HG03039 (cell line): Measurements from ENCODE around the gene KLK4.

ENCODE experiments used
- ATAC-seq: cut with Tn5 transposase; IDR thresholded peaks from one replicate; pipeline ENCODE4 v1.9.1; 2021; ENCODE audit warnings: mild to moderate bottlenecking, moderate library complexity; ENCODE audit not compliant: unreplicated experiment

The KLK4 gene, protein sequence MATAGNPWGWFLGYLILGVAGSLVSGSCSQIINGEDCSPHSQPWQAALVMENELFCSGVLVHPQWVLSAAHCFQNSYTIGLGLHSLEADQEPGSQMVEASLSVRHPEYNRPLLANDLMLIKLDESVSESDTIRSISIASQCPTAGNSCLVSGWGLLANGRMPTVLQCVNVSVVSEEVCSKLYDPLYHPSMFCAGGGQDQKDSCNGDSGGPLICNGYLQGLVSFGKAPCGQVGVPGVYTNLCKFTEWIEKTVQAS

GRCh38 chr19:50911206-50912101 lies at the start of gene KLK4:
Gene KLK4, minus strand, starts transcription at chr19:50911395. Its CDS starts 657 bp downstream, at chr19:50910738.
- no peak for ATAC-seq

- no peak for ATAC-seq
Measured at GRCh38 chr19:50959731-50960500, 48.7 kb upstream of the KLK4 start.

DNA sequence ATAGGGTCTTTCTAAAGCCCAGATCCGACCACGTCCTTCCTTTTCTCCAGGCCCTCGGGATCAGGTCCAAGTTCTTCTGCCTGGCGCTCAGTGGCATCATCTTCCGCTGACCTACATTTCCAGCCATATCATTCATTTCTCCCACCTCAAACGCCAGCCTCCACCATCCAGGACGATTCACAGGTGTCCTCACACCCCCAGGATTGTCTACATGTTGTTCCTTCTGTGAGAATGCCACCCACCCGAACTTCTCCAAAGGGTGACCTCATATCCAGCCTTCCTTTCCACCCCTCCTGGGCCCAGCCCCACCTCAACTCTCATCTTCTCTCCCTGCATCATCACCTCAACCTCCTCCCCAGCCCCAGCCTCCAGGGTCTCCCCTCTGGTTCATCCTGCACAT lies 46.4 kb upstream of the KLK4 start:
- ATAC-seq: no peak

DNA sequence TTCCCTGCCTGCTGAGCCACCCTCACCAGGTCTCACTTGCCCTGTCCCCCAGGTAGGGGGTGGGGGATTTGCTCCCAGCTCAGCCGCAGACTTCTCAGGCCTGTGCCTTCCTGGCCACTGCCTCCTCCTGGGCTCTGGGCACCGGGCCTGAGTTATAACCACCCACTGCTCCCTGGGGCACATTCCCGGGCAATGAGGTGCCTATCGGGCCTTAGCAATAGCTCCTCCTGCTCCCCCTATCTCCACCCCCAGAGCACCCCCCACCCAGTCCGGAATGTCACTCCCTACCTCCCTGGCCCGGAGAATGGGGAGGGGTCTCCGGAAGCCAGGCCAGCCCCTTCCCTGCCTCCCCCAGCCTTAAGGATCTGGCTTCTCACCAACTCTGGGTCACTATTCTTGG lies 41.7 kb upstream of the KLK4 start, which contains the start of gene KLK5:
TSS of gene KLK5 (minus strand) at position 129 of the 400 bp plus-strand sequence. CDS start 381 bp downstream, outside the sequence.
- no peak for ATAC-seq

DNA sequence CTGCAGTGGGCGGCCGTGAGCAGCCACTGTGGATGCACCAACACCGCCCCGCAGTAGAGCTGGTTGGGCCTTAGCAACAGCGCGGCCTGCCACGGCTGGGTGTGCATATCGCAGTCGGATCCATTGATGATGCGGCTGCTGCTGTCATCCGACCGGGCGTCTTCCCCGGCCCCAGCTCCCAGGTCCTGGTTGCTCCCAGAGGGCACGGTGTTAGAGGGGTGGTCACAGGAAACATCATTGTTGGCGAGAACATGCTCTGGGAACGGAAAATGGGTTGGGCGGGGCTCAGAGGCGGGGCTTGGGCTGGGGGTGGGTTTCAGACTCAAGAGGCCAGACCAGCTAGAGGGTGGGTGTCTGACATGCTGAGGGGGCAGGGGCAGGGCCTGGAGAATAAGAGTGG lies 38.7 kb upstream of the KLK4 start:
- ATAC-seq: no peak

DNA sequence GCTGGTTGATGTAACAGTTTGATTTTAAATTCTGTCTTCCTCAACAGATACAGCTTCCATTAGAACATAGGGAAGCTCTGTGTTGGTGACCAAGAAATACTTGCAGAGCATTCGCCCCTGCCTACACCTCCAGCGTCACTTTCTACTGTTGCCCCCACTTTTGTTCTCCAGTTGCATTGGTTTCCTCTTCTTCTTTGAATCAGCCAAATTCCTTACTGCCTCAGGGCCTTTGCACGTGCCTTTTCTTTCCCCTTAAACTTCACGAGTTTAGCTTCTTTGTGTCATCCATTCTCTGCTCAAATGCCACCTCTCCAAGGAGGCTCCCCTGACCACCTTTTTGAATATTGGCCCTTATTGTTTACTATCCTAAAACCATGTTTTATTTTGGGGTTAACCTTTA lies 35.9 kb upstream of the KLK4 start:
- ATAC-seq: no peak

GRCh38 chr19:50944795-50945194 lies 33.6 kb upstream of the KLK4 start:
- no peak for ATAC-seq

DNA sequence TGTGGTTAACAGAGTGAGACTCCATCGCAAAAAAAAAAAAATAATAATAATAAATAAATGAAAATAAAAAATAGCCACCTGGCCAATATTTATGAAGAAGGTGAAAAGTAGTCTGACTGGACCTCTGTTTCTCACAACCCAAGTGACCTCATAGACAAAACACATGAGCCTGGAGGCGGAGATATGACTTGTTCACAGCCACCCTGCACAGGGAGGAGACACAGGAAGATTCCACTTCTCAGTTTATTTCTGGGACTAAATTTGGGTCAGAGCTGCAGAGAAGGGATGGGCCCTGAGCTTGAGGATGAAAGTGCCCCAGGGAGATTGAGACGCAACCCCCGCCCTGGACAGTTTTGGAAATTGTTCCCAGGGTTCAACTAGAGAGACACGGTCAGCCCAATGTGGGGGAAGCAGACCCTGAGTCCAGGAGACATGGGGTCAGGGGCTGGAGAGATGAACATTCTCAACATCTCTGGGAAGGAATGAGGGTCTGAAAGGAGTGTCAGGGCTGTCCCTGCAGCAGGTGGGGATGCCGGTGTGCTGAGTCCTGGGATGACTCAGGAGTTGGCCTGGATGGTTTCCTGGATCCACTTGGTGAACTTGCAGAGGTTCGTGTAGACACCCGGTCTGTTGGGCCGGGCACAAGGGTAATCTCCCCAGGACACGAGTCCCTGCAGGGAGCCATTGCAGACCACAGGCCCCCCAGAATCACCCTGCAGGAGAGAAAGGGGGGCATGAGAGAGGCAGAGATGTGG lies 32.1 kb upstream of the KLK4 start:
- ATAC-seq: no peak

DNA sequence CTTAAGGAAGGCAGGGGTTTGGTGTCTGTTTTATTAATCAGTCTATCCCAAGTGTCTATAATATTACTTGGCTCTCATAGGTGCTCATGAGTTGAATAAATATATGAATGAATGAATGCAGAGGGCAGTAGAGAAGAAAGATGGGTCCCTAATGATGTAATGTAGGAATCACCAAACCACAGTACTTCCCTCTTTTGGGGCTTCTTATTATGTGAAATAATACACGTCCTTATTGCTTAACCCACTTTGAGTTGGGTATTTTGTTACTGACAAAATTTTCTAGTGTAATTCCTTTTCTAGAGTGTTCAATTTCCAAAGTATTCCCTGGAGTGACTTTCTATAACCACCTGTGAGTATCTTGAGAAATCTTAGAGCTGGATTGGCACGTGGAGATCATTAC lies 28.4 kb upstream of the KLK4 start:
- ATAC-seq: no peak

DNA sequence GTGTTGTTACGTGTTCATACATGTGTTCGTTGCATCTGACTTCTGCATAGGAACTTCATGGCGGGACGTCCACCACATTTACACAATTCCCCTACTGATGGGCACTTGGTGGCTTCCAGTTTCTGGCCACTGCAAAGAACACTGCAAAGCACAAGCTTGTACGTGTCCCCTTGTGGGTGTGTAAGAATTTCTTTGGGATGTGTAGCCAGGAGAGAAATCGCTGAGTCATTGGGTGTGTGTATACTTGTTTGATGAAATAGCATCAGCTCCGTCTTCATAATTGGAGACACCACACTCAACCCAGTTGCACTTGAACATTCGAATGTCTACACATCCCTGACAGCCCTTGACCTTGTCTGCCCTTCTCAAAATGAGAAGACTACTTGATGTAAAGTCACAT lies 22.4 kb upstream of the KLK4 start:
- no peak for ATAC-seq

GRCh38 chr19:50932690-50933083 lies 21.5 kb upstream of the KLK4 start:
- ATAC-seq: no peak

DNA sequence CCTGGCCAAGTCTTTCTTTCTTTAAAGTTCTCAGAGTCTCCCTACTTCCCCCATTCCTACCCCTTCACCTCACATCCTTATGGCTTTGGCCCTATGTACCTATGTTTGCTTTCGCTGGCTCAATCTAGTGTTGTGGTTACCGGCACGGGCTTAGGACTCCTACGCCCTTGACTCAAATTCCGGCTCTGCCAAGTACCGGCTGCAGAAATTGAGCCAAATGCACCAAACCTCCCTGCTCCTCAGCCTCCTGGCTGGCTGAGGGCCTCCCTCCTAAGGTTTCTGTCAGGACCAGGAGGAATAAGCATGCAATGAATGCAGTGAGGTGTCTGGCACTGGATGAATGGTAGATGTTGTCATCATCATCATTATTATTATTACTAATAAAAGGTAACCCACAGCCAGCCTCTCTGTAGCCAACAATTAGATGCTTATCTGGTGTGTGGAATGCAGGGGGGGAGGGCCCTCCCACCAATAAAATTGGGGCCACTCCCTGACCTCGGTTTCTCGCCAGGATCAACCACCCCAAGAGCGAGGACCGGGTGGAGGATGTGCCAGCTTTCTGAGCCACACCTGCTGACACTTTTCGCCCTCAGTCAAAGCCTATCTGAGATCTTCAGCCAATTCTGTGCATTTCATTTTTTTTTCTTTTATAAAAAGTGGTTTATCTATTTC lies 21.0 kb upstream of the KLK4 start:
- no peak for ATAC-seq

DNA sequence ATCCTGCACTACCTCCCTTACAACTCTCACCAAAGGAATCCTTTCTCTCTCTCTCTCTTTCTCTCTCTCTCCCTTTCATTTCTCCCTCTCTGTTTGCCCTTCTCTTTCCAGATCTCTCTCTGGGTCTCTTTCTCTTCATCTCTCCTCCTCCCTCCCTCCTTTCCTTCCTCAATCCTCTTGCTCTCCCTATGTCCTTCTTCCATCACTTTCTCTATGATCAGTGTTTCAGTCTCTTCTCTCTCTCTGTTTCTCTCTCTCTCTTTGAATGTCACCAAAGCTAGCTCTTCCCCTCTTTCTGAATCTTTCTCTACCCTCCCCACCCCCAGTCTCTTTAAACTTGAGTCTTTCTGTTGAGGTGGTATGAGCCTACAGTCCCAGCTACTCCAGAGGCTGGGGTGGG lies 19.8 kb upstream of the KLK4 start:
- ATAC-seq: no peak

GRCh38 chr19:50928831-50929230 lies 17.6 kb upstream of the KLK4 start:
- ATAC-seq: no peak

DNA sequence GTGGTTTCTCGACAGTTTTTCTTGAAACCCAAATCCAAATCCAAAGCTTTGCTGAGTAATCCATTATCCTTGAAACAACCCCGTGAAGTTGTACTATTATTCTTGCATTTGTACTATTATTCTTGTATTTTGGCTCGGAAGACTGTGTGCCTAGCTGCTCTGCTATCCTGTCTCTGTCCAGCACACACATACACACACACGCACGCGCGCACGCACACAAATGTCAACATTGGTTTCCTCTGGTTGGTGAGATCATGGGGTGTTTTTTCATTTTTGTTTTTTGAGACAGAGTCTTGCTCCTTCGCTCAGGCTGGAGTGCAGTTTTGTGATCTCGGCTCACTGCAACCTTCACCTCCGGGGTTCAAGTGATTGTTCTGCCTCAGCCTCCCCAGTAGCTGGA lies 14.9 kb upstream of the KLK4 start:
- ATAC-seq: no peak

- no peak for ATAC-seq
Measured at GRCh38 chr19:50925734-50926133, 14.5 kb upstream of the KLK4 start.

- no peak for ATAC-seq
Measured at GRCh38 chr19:50924586-50924985, 13.4 kb upstream of the KLK4 start.

GRCh38 chr19:50922317-50922853 lies 11.2 kb upstream of the KLK4 start:
- no peak for ATAC-seq

DNA sequence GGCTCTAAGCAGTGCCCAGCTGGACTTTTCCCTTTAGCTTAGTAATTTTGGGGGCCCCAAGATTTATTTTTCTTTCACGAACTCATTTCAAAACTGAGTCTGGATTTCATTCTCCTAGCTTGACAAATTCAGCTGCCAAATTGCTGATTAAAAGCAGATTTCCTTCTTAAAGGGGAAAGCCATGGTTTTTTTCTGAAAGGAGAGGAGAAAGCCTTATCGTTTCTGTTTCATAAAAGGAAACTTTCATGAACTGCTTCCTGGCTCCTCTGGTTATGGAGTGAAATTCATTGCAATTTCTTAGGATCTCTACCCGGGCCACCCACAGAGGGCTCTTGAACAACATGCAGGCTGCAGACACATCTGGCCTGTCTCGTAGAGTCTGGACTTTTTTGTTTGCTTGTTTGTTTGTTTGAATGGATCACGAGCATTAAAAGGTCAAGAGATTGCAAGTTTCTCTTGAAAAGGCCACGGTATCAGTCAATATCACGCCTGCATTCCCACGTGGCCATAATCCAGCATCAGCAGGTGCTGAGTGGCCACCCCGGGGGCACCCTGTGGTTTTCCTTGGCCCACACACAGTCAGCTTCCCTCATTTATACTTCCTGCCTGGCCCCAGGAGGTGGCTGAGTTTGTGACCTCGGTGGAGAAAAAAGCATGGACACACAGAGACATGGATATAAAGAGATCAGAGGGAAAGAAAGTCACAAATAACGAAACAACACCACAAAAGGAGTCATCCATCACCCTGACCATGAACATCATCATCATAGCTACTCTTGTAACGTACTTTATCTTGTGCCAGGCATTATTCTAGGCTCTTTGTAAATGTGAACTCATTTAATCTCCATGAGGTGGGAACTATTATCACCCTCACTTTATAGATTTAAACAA lies 10.5 kb upstream of the KLK4 start:
- ATAC-seq: no peak
